Measurements from ENCODE around the gene ADCY5.
"Not testable (repeated sequence)": the region's sequence is repeated elsewhere in the genome, so short reads cannot be mapped to it uniquely, and the experiment has no call there.

ADCY5 gene

DNA sequence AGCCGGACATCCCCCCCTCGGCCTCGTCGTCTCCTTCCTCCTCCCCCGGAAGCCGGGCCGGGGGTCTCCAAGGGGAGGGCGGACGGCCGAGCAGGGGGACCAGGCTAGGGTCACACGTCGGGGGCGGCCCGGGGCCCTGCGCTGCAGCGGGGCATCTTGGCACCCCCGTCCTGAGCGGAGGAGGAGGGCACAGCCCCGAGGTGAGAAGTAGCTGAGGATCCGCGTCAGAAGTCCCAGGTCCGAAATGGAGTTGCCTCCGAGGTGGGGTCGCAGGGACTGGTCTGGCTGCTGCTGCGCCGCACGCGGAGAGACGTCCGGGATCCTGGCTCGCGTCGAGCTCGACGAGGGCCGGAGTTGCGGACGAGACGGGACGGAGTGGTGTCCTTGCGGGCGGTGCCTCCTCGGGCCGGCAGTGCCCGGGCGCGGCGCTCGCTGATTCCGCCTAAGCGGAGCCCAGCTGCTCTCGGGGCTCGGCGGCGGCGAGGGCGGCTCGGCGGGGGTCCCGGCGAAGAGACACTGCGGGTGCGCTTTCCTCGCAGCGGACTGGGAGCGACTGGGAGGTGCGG lies at the start of gene ADCY5:
Gene ADCY5, minus strand, starts transcription at position 555 of the 566 bp plus-strand sequence. Its CDS starts 545 bp downstream, at position 10.
- no peak for DNase-seq

DNA sequence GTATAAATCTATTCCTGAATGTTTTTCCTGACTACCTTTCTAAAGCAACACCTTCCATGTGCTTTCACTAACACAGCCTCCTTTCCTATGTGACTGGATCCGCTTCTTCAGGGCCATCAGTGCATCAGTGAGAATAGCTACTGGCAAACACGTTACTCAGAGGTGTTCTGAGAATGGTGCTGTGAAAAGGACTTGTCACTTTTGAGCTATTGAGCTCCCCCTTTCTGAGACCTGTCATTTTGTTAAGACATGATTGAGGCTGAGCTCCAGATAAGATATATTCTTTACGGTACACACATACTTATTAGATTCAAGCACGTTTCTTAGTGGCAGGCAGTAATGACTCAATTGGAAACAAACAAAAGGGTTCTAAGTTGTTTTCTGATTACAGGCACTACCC lies 45.0 kb upstream of the ADCY5 start:
- no peak for DNase-seq

DNA sequence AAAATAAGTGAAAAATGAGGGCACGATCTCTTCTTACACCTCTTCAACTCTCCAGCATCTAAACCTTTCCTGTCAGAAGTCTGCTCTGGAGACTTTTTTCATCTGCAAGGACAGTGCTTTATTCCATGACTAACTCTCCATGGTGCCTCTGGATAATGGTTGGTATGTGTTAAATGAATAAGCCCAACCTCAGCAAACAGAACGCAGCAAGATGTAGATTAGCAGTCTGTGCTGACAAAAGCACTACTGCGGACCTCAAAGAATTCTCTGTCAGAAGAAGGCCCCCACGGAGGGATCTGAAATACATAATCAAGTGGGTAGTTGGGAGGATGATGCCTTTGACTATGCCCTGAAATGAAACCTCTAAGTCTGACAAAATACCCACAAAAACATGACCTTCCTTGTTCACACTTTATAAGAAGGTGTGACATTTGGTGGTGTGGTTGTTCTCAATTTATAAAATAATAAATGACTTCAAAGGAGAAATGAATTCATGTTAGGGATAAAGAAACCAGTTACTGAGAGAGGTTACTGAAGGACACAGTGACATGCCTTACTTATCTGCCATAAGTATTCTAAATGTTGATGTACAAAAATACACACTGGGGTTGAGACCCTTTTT lies 43.2 kb upstream of the ADCY5 start:
- DNase-seq = no peak

DNA sequence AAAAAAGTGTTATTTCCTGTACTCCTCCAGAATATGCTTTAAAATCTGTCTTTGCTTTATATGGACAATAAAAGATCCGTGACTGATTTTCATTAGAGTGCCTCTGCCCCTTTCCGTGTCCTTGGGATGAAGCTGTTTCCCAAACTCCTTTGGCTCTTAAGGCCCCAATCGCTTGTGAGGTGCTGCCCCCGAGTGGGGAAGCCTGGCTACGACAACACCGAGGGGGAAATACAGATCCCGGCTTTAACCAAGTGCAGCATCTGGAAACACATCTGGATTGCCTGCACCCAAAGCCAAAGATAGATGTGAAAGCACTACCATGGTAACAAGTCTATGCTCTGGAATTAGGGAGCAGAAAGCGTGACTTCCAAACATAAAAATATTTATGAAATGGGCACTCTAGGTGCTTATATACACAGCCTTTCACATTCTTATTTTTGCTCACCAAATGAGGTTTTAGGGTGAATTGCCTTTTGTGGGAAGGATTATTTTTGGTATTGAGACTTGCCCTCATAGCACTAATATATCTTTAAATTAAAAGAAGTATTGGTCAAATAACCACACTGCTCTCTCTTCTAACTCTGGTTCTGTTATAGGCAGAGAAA lies 40.6 kb upstream of the ADCY5 start:
- DNase-seq = peak; percentile 37

DNA sequence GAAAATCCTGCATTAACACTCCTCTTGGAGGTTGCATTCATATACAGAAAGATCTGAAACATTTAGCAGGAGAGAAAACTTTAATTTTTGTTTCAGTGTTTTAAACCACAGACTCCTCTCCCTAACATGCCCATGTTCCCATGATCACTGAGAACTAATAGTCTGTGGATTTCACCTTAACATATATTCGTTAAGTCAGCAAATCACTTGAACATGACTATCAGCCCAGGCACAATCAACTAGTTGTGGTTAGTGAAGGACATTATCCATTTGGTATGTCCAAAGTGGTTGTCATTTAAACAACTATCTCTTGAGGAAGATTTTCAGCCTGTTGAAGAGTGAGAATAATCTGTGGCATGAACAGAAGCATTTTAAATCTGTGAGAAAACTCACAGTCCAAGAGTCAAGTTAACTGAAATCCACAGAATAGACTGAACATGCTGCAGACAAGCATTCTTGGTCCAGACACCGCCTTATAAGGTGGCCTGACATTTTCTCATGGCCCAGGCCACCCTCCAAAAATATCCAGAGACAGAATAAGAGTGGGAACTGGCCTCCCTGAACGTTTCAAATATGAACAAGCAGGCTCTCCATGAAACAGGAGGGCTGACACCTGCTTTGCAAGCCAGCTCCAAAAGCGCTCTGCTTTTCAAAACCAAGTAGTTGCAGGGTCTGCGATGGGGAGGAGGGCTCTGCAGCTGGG lies 39.9 kb upstream of the ADCY5 start:
- no peak for DNase-seq

DNA sequence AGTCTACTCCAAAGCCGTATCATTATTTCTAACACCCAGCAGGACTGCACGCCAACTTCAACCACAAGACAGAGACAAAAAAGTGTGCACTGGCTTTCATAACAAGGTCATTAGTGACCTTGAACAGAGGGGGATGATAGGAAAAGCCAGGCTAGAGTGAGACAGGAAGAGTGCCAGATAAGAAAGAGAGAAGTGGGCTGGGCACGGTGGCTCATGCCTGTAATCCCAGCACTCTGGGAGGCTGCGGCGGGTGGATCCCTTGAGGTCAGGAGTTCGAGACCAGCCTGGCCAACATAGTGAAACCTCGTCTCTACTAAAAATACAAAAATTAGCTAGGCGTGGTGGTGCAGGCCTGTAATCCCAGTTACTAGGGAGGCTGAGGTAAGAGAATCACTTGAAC lies 38.2 kb upstream of the ADCY5 start:
- DNase-seq = not testable (repeated sequence)

DNA sequence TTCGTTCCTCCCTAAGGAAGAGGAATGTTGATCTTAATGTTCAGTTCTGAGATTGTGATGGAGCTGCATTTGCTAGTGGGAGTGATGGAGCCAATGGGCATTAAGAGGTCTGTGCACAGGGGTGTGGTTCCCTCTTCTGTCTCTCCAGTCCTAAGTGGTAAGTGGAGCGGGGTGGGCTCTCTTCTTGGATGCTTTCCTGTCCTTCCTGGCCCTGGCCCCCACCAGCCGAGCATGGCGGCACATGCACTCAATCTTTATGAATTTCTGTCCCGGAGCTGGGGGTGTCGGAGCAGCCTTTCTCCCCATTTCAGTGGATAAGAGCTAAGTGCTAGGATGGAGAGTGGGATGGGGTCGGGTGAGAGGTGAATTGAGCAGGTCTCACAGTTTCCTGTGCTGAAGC lies 37.6 kb upstream of the ADCY5 start:
- DNase-seq = no peak

DNA sequence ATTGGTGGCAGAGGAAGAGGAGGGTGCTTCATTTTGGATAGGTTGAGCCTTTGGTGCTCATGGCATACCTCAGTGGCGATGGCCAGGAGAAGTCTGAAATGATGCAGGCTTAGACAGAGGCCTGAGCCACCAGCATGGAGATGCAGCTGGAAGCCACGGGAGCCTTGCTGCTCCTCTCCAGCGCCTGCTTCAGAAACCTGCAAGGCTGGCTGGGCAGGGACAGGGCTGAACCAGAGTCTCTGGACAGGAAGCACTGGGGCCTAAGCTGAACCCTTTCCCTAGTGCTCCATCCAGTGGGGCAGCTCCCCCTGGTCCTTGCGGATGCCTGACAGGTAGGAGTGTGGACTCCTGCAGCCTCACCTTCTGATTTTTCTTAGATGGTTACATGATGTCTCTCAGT lies 36.7 kb upstream of the ADCY5 start:
- no peak for DNase-seq

DNA sequence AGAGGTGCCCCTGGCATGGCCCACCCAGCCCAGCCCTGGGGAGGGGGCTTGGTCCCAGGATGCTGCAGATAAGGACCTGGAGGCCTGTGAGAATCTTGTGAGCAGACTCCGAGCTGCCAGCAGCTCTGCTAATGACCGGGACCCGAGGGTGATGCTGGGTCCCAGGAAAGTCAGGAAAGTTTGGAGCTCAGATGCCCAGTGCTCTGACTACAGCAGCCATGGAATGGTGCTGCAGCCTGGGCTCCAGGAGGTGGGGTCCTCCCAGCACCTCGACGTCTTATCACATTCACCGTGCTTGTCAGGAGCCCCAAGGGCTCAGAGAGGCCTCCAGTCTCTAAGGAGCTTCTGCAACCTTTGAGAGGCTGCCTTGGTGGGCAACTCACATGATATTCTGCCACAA lies 34.3 kb upstream of the ADCY5 start:
- DNase-seq = no peak

DNA sequence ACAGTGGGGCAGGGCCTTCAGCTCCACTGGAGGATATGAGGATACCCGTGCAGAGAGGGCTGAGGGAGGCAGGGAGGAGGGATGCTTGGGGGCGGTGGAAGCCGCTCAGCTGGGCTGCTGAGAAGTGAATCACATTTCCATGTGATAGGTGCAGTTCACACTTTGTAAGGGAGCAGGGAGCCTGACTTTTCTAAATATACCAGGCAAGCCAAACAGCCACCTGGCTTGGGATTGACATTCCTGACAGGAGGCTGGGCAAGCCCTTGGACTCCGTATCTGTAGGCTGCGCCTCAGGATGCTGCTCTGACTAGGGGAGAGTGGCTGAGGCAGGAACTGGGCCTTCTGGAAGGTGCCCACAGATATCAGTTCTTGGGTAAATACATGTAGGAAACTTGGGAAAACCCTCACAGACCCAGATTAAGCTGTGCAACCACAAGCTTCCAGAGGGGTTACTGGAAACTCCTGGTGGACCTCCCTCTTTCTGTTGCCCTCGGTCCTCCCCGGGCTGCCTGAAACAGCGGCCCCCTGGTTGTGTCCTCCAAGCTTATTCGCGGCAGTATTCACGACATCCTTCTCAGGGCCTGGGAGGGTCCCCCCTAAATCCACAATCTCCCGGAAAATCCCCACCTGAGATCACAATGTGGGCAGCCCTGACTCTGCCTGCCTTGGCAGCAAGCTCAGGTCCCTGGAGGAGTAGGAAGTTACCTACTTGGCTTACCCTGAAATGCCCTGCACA lies 33.0 kb upstream of the ADCY5 start:
- DNase-seq = no peak

DNA sequence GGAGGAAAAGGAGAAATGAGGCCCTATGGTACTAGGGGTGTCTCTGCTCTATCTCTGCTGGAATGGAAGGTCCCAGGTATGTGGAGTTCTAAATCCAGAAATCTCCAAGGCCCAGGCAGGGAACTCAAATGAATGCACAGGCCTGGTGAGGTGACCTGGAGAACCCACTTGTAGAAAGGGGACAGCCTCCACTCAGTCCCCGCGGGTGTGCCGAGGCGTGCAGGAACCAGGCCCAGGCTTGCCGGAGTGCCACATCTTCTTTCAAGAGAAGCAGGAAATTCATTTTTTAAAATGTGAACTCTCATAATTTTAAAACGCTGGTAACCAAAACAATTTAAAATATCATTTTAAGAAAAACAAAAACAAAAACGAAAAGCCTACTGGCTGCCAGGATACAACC lies 32.2 kb upstream of the ADCY5 start:
- DNase-seq = no peak

DNA sequence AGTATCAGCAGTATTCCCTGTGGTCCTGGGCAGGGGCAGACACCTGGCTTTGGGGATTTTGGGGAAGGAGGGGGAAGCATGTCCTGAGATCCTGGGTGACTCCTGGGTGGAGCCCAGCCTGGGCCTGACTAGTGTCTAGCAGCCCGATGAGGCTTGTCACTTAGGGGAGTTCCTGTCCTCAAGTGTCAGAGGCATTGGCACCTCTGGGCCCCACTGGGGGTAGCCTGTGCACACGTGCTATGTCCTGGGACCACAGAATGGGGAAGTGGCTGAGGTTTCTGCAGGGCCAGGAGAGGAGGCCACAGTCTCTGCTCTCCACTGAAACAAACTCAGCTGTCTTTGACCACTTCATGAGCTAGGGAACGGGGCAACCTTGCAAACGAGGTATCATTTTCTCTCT lies 31.5 kb upstream of the ADCY5 start:
- no peak for DNase-seq

DNA sequence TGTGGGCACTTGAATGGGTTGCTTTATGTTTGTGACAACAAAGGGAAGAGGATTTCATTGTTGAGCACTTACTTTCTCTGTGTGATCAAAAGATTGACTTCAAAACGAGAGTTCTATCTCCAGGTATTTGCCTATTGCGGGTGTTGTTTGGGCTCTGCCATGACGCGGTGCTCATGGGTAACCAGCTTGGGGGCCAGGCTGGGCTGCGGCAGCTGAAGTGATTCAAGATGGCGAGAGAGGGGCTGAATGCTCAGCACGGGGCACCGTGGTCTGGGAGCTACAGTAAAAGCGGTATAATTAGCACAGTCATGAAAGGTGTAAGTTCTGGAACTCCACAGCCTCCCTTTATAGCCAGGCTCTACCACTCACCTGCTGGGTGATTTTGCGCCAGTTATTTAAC lies 31.0 kb upstream of the ADCY5 start:
- DNase-seq = no peak

DNA sequence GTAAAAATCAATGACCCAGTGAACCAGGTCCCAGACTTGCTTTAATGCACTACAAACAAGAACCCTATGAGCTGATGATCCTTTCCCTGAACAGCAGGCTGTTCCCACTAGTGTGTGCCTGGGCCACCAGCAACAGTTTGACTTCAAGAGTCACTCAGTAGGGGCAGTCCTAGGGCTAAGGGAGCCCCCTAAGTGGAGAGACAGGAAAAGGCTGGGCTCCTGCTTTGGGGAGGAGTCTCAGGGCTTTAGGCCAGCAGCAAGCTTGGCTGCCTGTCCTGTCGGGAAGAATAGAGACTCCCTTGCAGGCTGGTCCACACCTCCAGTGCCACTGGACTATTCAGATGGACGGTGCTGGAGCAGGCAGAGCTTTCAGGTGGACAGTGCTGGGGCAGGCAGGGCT lies 29.4 kb upstream of the ADCY5 start:
- no peak for DNase-seq

DNA sequence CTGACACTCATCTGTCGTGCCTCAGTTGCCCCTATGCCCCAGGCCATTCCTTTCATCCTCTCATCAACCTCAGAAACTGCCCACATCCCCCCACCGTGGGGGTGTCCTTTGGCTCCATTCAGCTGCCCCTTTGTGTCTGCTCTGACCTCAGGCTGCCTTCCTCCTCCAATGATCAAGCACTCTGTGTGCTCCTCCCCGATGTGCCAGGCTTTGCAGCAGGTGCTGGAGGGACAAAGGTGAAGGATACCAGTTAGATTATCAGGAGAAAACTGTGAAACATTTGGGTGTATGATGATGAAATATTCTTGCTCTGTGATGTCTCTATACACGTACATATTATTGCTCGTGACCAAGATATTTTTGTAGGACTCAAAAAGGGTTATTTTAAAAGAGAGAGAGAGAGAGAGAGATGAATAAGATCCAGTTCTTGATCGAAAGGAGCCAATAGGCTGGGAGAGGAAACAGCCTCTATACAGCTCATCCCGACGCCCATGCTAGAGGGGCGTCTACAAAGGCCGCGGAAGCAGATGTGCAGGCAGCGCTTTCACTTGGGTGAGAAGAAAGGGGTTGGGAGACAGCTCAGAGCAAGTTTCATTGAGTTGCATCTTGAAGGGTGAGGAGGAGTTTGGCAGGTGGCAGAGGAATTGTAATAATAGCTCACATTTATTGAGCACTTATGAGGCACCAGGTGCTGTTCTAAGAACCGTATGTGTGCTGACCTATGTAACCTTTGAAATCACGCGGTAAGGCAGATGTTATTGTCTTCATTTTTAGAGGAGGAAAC lies 28.3 kb upstream of the ADCY5 start:
- DNase-seq = no peak

DNA sequence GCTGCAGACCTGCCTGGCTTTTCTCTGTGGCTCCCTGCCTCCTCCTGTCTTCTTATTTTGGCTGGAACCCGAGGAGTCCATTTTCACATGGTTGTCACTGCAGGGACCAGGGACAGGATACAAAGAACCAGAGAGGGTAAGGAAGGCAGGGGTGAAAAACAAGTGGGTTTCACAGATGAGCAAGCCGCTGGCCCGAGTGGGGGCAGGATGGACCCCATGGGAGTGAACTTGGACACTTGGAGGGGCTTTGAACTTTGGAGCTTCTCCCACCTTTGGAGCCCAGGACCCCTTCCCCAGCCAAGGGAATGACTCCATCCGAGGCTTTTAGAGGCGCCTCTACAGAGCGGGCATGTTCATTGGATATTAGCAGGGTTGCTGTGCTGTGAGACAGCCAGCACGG lies 26.9 kb upstream of the ADCY5 start:
- DNase-seq = no peak

DNA sequence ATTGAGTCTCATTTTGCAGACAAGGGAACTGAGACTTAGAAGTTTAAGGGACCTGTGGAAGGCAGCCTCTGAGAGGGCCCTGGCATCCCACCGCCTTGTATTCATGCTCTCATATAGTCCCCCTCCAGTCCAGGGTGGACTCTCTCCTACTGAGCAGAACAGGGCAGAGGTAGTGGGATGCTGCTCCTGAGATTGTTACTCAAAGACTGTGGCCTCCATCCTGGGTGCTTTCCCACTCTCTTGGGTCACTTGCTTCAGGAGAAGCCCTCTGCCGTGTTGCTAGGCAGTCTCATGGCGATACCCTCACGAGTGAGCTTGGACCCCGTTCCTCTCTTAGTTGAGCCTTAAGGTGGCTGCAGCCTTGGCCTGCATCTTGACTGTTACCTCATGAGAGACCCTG lies 22.2 kb upstream of the ADCY5 start:
- DNase-seq = no peak

DNA sequence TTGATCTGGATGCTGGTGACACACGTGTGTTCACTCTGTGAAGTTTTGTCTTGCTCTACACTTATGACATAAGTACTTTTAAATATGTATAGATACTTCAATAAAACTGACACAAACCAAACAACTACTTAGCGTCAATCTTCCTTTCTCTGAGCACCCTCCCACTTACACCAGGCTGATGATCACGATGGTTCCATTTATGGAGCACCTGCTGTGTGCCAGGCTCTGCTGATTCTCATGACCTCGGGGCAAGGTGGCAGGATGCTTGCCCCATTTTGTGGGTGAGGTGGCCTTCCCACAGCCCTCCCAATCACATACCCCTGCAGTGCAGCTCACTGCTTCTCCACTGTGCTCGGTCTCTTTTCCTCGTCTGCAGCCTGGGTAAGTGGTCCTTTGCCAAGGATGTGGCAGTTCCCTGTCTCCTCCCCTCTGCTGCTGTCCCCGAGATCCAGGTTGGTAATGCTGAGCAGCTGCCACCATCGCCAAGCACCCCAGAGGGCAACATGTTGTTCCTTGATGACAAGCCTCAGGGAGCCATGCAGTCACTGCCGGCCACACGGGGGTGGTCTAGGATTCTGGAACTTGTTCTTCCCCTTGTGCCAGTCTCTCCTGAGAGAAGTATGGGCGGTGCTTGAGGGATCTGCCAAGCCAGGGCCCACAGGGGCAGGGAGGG lies 20.6 kb upstream of the ADCY5 start:
- DNase-seq = no peak

DNA sequence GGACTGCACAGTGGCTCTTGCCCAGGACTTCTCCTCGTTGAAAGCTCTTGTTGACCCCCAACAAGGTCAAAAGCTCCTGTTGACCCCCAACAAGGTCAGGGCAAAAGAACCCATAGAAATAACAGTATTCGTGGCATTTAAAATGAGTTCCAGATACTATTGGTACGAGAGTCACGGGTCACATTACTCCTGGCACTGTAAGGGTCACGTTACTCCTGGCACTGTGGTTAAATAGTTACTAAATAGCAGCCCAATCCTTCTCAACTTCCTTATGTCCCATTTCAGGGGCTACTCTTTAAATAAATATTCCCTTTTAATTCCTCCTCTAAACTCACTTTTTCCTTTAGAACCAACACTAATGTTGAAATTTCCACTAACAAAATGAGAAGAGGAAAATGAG lies 18.2 kb upstream of the ADCY5 start:
- DNase-seq = no peak

DNA sequence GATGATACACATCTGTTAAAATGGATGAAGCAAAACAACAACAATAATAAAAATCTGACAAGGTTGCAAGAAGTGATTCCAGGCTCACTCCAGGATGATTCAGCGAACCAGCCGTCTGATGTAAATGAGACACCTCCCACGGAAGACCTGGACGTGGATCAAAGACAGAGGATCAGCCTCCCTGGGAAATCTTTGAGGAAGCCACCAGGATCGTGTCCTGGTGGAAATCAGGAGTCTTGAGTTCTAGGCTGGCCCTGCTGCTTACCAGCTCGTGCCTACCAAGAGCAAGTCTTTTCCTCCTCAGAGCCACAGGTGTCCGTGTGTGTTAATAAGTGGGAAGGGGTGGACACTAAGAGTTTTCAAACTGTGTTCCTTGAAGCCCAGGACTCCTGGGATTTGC lies 15.3 kb upstream of the ADCY5 start:
- no peak for DNase-seq

DNA sequence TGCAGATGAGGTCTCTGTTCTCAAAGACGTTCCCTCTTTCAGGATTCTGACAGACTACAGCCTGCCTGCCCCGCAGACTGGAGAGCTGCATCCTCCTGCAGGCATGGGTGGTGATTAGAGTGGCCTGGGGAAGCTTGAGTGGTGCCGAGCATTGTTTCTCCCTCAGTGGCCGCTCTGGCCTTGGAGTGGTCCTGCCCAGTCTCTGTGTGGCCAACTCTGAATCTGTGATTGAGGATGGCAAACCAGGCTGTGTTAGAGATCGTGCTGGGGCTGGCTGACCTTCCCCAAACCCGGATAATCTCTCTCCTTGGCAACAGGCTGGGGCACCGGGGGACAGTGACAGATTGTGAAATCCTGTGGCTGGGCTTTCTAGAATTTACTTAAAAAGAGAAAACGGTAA lies 11.0 kb upstream of the ADCY5 start:
- DNase-seq = no peak

DNA sequence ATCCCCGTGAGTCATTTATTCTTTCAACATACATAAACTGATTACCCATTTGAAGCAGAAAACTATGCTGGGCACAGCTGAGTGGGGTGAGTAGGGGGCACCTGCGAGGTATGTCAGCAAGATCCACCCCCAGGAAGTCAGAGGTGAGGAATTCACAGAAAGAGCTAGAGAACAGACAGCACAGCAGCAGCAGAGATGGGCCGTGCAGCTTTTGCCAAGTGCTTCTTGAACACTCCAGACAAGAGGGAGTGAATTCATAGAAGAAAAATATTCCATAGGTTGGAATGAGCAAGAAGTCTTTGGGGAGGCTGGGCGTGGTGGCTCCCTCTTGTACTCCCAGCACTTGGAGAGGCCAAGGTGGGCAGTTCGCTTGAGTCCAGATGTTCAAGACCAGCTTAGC lies 9.4 kb upstream of the ADCY5 start:
- no peak for DNase-seq

Measured in NCI-H2171 (cell line).